HFF-Myc (cell line): ENCODE results near the gene DGCR8.

Experiments
- DNase-seq: peaks from one replicate; pipeline ENCODE4 v3.0.0-alpha.2; 2011; ENCODE audit warnings: low read depth; ENCODE audit errors: extremely low read depth
- H3K4me3 ChIP-seq: replicated peaks from 2 replicates; pipeline ENCODE4 v1.5.1; 2011; ENCODE audit warnings: low read depth, mild to moderate bottlenecking, control low read depth, low read length
- CTCF ChIP-seq: IDR thresholded peaks from 2 replicates; pipeline ENCODE4 v1.5.1; 2012; ENCODE audit warnings: mild to moderate bottlenecking, low read depth, low read length, control low read depth; ENCODE audit errors: missing control alignments

The DGCR8 gene

GRCh38 chr22:20147237-20147988 is 67.4 kb downstream of the DGCR8 start:
- no peak for DNase-seq
- no peak overlapping the region for H3K4me3 ChIP-seq
- TF ChIP-seq CTCF = no peak

- H3K4me3 ChIP-seq = no peak overlapping the region
- TF ChIP-seq CTCF = no peak
- DNase-seq = no peak
Measured at GRCh38 chr22:20148414-20148813, 68.4 kb downstream of the DGCR8 start.

DNA sequence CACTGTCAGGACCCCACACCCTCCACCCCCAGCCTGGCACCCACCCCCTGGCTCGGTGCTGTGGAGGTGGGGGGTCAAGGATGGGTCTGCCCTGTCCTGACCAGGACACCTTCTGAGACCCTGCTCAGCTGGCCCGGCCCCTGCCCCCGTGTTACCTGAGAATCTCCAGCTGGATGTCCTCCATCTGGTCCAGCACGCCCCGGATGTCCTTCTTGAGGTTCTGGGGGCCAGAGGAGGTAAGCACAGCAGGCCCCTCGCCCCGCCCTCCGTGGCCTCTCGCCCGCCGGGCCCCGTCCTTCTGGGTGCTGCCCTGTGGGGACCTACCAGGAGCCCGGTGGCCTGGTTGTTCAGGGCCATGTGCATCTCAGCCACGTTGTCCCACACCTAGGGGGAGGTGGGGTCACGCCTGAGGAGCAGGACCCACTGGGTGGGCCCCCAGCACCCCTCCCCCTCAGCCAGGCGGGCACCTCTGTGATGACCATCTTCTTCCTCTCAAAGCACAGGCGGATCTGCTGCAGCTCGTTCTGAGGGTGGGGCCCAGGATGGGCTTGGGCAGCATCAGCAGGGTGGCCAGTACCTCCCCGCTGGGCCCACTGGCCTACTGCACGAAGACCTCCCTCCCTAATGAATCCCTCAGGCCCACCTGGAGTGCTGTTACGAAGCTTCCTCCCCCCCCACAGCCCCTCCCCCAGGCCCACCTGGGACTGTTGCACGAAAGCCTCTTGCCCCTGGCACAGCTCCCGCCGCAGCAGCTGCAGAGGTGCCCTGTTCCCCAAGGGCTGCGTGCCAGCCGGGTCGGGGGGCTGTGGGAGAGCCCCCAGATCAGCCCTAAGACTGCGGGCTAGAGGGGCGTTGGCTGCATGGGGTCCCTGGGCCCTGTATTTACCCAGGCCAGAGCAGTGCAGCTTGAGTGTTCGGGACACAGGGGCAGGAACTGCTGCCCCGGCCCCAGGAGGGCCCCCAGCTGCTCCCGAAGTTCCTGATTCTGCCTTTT is 69.5 kb downstream of the DGCR8 start:
- H3K4me3 ChIP-seq = no peak overlapping the region
- no peak for DNase-seq
- TF ChIP-seq CTCF = no peak

GRCh38 chr22:20150381-20151275 is 70.6 kb downstream of the DGCR8 start, which contains the start of gene CCDC188:
Gene CCDC188 (minus strand): TSS chr22:20151055. CDS start chr22:20150986, 69 bp downstream.
- no peak within 1 kb of the TSS for H3K4me3 ChIP-seq
- no peak for TF ChIP-seq CTCF
- DNase-seq = no peak

GRCh38 chr22:20151276-20151588 is 71.2 kb downstream of the DGCR8 start:
- TF ChIP-seq CTCF = no peak
- no peak overlapping the region for H3K4me3 ChIP-seq

GRCh38 chr22:20152464-20152890 is 72.4 kb downstream of the DGCR8 start:
- DNase-seq = no peak
- H3K4me3 ChIP-seq = no peak overlapping the region
- no peak for TF ChIP-seq CTCF

More at GRCh38 chr22:20151276-20151588, 71.2 kb downstream of the DGCR8 start:
- DNase-seq = no peak
